PFSK-1 (cell line): Measurements from ENCODE around the gene ATP10A.

Experiments used
- FOXP2 ChIP-seq: optimal IDR thresholded peaks from 2 replicates; pipeline ENCODE3; 2011; ENCODE audit warnings: borderline replicate concordance, control low read depth, inconsistent platforms; ENCODE audit not compliant: insufficient read depth; ENCODE audit errors: extremely low read length, extremely low read depth
- POLR2AphosphoS5 ChIP-seq: IDR thresholded peaks from 2 replicates; pipeline ENCODE4 v1.6.1; 2012; ENCODE audit warnings: low read depth, mild to moderate bottlenecking, control low read depth, low read length, moderate library complexity
- REST ChIP-seq, 2 experiments: IDR thresholded peaks; 2 replicates each; pipeline versions ENCODE4 v1.6.1 to v1.8.0; 2011 to 2012; ENCODE audit warnings: low read depth in 2 of 2, low read length in 2 of 2, control low read depth in 1 of 2, inconsistent platforms in 1 of 2, mild to moderate bottlenecking in 1 of 2, moderate library complexity in 1 of 2; ENCODE audit not compliant: insufficient read depth in 1 of 2
- SIN3A ChIP-seq: IDR thresholded peaks from 2 replicates; pipeline ENCODE4 v1.6.1; 2012; ENCODE audit warnings: mild to moderate bottlenecking, low read length, moderate library complexity, borderline replicate concordance; ENCODE audit not compliant: insufficient read depth
- TAF1 ChIP-seq: IDR thresholded peaks from 2 replicates; pipeline ENCODE4 v1.6.1; 2012; ENCODE audit warnings: low read length, control low read depth, borderline replicate concordance; ENCODE audit not compliant: insufficient read depth

ATP10A gene

GRCh38 chr15:25766417-25766816 lies 96.7 kb downstream of the ATP10A start:
- no peak for TF ChIP-seq TAF1
- TF ChIP-seq POLR2AphosphoS5, result no peak
- no peak for TF ChIP-seq FOXP2
- TF ChIP-seq SIN3A, result no peak
- TF ChIP-seq REST (IDR thresholded peaks at IDR 0.05; ENCODE audit: insufficient read depth in 1 of 2, low read depth in 2 of 2, low read length in 2 of 2), result no peak

GRCh38 chr15:25764980-25765735 lies 98.0 kb downstream of the ATP10A start:
- TF ChIP-seq FOXP2 (no peak), POLR2AphosphoS5 (no peak), TAF1 (no peak), SIN3A (no peak), REST (IDR thresholded peaks at IDR 0.05; ENCODE audit: insufficient read depth in 1 of 2, low read depth in 2 of 2, low read length in 2 of 2) (no peak)

- TF ChIP-seq SIN3A, result no peak
- TF ChIP-seq TAF1, result no peak
- TF ChIP-seq REST (IDR thresholded peaks at IDR 0.05; ENCODE audit: insufficient read depth in 1 of 2, low read depth in 2 of 2, low read length in 2 of 2), result no peak
- no peak for TF ChIP-seq FOXP2
- no peak for TF ChIP-seq POLR2AphosphoS5
Measured at GRCh38 chr15:25763954-25764353, 99.2 kb downstream of the ATP10A start.

GRCh38 chr15:25763331-25763751 lies 99.8 kb downstream of the ATP10A start:
- TF ChIP-seq SIN3A (no peak), REST (IDR thresholded peaks at IDR 0.05; ENCODE audit: insufficient read depth in 1 of 2, low read depth in 2 of 2, low read length in 2 of 2) (no peak), FOXP2 (no peak), POLR2AphosphoS5 (no peak), TAF1 (no peak)
